Left renal pelvis (tissue), 4 donors: Measurements from ENCODE around the gene DNAH17. TPM values are rescaled to one million over a fixed set of nuclear protein-coding genes. Genes with fewer than 3 reads are reported as not detected.

Experiments
- DNase-seq, 4 donors: peaks; one replicate each; pipeline ENCODE4 v3.0.0-alpha.2; 2013; ENCODE audit warnings: low read depth in 4 of 4, low spot score in 3 of 4
- polyA plus RNA-seq, 4 donors: library from polyadenylated mRNA; unstranded; fragments of 120-200 nt; gene quantifications; one replicate each; pipeline ENCODE4 v1.2.1, GENCODE V29; 2013; ENCODE audit not compliant: insufficient read length in 4 of 4

Gene DNAH17
- polyA plus RNA-seq, 4 donors, result 1.5 to 4.8 (median 2.2) TPM

- no peak for DNase-seq
Measured at GRCh38 chr17:78401246-78401645, 175.9 kb downstream of the DNAH17 start.

- no peak for DNase-seq
Measured at GRCh38 chr17:78400581-78401240, 176.5 kb downstream of the DNAH17 start.

GRCh38 chr17:78399693-78400144 lies 177.5 kb downstream of the DNAH17 start:
- DNase-seq, result no peak

- DNase-seq, result no peak
Measured at GRCh38 chr17:78399028-78399692, 178.0 kb downstream of the DNAH17 start.

- no peak for DNase-seq
Measured at GRCh38 chr17:78398390-78398789, 178.8 kb downstream of the DNAH17 start.

- no peak for DNase-seq
Measured at GRCh38 chr17:78397681-78398101, 179.5 kb downstream of the DNAH17 start.

GRCh38 chr17:78396441-78397337 lies 180.5 kb downstream of the DNAH17 start:
- DNase-seq, result no peak

GRCh38 chr17:78395155-78395554 lies 182.0 kb downstream of the DNAH17 start:
- DNase-seq, result no peak

GRCh38 chr17:78394209-78394608 lies 183.0 kb downstream of the DNAH17 start:
- no peak for DNase-seq

- no peak for DNase-seq
Measured at GRCh38 chr17:78393575-78393974, 183.6 kb downstream of the DNAH17 start.

GRCh38 chr17:78392295-78392694 lies 184.9 kb downstream of the DNAH17 start:
- DNase-seq, result no peak

GRCh38 chr17:78391843-78392242 lies 185.4 kb downstream of the DNAH17 start:
- DNase-seq, result no peak

- no peak for DNase-seq
Measured at GRCh38 chr17:78391051-78391431, 186.2 kb downstream of the DNAH17 start.

GRCh38 chr17:78390241-78391050 lies 186.8 kb downstream of the DNAH17 start:
- no peak for DNase-seq

GRCh38 chr17:78387977-78388941 lies 188.9 kb downstream of the DNAH17 start:
- DNase-seq, result no peak

GRCh38 chr17:78384479-78385175 lies 192.6 kb downstream of the DNAH17 start:
- DNase-seq, result no peak

GRCh38 chr17:78383725-78384471 lies 193.3 kb downstream of the DNAH17 start:
- no peak for DNase-seq
